ENCODE results near the gene SOD2. TPM values are rescaled to one million over a fixed set of nuclear protein-coding genes. Genes with fewer than 3 reads are reported as not detected.
A peak's percentile ranks its signal among the peaks of the same experiment; 100 is the strongest.

SOD2 gene
- total RNA-seq, 4 donors from 2014 or later: 10,850 to 22,513 (median 13,452) TPM

- H3K4me1 ChIP-seq: peaks cover 23 to 41% of the 10 kb centered on the region in 2 donors
- no peak for TF ChIP-seq CTCF (IDR thresholded peaks at IDR 0.05 in 4 of 5, conservative IDR thresholded peaks at IDR 0.05 in 1 of 5)
- TF ChIP-seq POLR2A (IDR thresholded peaks at IDR 0.05): no peak
- no peaks in the 10 kb centered on the region for H3K36me3 ChIP-seq
- H3K4me3 ChIP-seq: no peak overlapping the region
- intact Hi-C loops (cut with DNase I; ENCODE audit: low total_unique reads): no loop called here
- in situ Hi-C loops (cut with MboI; ENCODE audit: low sequenced_read_pairs in 4 of 4): no loop called here
- ATAC-seq (no peak), DNase-seq (no peak)
- H3K9me3 ChIP-seq: no peaks in the 10 kb centered on the region
- no peaks in the 10 kb centered on the region for H3K27me3 ChIP-seq
- H3K27ac ChIP-seq: peak overlapping the region; percentile 83 to 97 (median 94)
These were observed 25.6 kb upstream of the SOD2 start for GRCh38 chr6:159718634-159719033.

- H3K4me1 ChIP-seq: peaks cover 20 to 41% of the 10 kb centered on the region in 2 donors
- no peaks in the 10 kb centered on the region for H3K9me3 ChIP-seq
- in situ Hi-C loops (cut with MboI; ENCODE audit: low sequenced_read_pairs in 4 of 4): no loop called here
- DNase-seq: peak; percentile 86 to 88
- peak overlapping the region; percentile 24 to 42 (median 38) for H3K4me3 ChIP-seq
- H3K27ac ChIP-seq: peak overlapping the region; percentile 83 to 97 (median 94)
- peak in 1 of 2 donors; percentile 55 for TF ChIP-seq POLR2A (IDR thresholded peaks at IDR 0.05)
- peak in 3 of 5 experiments; percentile 8 to 24 (median 10) for TF ChIP-seq CTCF (IDR thresholded peaks at IDR 0.05 in 4 of 5, conservative IDR thresholded peaks at IDR 0.05 in 1 of 5)
- H3K27me3 ChIP-seq: no peaks in the 10 kb centered on the region
- H3K36me3 ChIP-seq: no peaks in the 10 kb centered on the region
- ATAC-seq: peak; percentile 94 to 96
- intact Hi-C loops (cut with DNase I; ENCODE audit: low total_unique reads): loop anchor here (1.0 to 2.0 kb wide), 2 partner anchors 16 to 22 kb away; no protein-coding TSS in a partner anchor
These were observed 23.4 kb upstream of the SOD2 start for GRCh38 chr6:159716247-159717096.

GRCh38 chr6:159715605-159716004, 22.6 kb upstream of the SOD2 start:
- DNase-seq: no peak
- Histone ChIP-seq H3K36me3 (no peaks in the 10 kb centered on the region), H3K27ac (peak overlapping the region; percentile 83 to 97 (median 94)), H3K4me3 (peak overlapping the region in 2 of 4 donors; percentile 42), H3K4me1 (peaks cover 20 to 41% of the 10 kb centered on the region in 2 donors), H3K9me3 (no peaks in the 10 kb centered on the region), H3K27me3 (no peaks in the 10 kb centered on the region)
- ATAC-seq: no peak
- intact Hi-C loops (cut with DNase I; ENCODE audit: low total_unique reads) (loop anchor here (1.0 to 2.0 kb wide), 2 partner anchors 15 to 21 kb away; no protein-coding TSS in a partner anchor), in situ Hi-C loops (cut with MboI; ENCODE audit: low sequenced_read_pairs in 4 of 4) (no loop called here)
- no peak for TF ChIP-seq CTCF (IDR thresholded peaks at IDR 0.05 in 4 of 5, conservative IDR thresholded peaks at IDR 0.05 in 1 of 5)
- TF ChIP-seq POLR2A (IDR thresholded peaks at IDR 0.05): no peak

- peak overlapping the region; percentile 83 to 97 (median 94) for H3K27ac ChIP-seq
- no peaks in the 10 kb centered on the region for H3K9me3 ChIP-seq
These were observed 22.1 kb upstream of the SOD2 start for GRCh38 chr6:159715166-159715565.

More at GRCh38 chr6:159715166-159715565, 22.1 kb upstream of the SOD2 start:
- H3K4me1 ChIP-seq: peaks cover 20 to 41% of the 10 kb centered on the region in 2 donors
- ATAC-seq: no peak
- no peak for DNase-seq
- no peak for TF ChIP-seq POLR2A (IDR thresholded peaks at IDR 0.05)
- no peak for TF ChIP-seq CTCF (IDR thresholded peaks at IDR 0.05 in 4 of 5, conservative IDR thresholded peaks at IDR 0.05 in 1 of 5)
- intact Hi-C loops (cut with DNase I; ENCODE audit: low total_unique reads) (no loop called here), in situ Hi-C loops (cut with MboI; ENCODE audit: low sequenced_read_pairs in 4 of 4) (no loop called here)
- no peak overlapping the region for H3K4me3 ChIP-seq
- no peaks in the 10 kb centered on the region for H3K27me3 ChIP-seq
- H3K36me3 ChIP-seq: no peaks in the 10 kb centered on the region
